Measurements from ENCODE around the gene DCAF6. TPM values are rescaled to one million over a fixed set of nuclear protein-coding genes. Genes with fewer than 3 reads are reported as not detected.

DCAF6 gene
- total RNA-seq, 1 donor from 2014 or later = 32.9 TPM

- ATAC-seq (ENCODE audit: low read depth) (no peak), DNase-seq (no peak)
- Mint-ChIP-seq H3K9me3 (no peaks in the 10 kb centered on the region), H3K27ac (no peak overlapping the region), H3K27me3 (no peaks in the 10 kb centered on the region), H3K4me1 (no peaks in the 10 kb centered on the region), H3K36me3 (ENCODE audit: low read depth) (no peaks in the 10 kb centered on the region), H3K4me3 (no peak overlapping the region)
- intact Hi-C loops (cut with micrococcal nuclease) = no loop called here
- TF ChIP-seq CTCF (IDR thresholded peaks at IDR 0.05) = no peak
- CTCF ChIA-PET = no interaction called here
- POLR2A ChIA-PET = no interaction called here
Measured at GRCh38 chr1:168096296-168097165, 160.0 kb downstream of the DCAF6 start.

GRCh38 chr1:168097921-168098528 is 161.5 kb downstream of the DCAF6 start:
- TF ChIP-seq CTCF (IDR thresholded peaks at IDR 0.05) = no peak
- intact Hi-C loops (cut with micrococcal nuclease) = no loop called here
- ChIA-PET CTCF (no interaction called here), POLR2A (no interaction called here)
- H3K27ac Mint-ChIP-seq = no peak overlapping the region
- H3K36me3 Mint-ChIP-seq (ENCODE audit: low read depth) = no peaks in the 10 kb centered on the region
- no peaks in the 10 kb centered on the region for H3K4me1 Mint-ChIP-seq
- H3K4me3 Mint-ChIP-seq = no peak overlapping the region
- no peaks in the 10 kb centered on the region for H3K9me3 Mint-ChIP-seq
- DNase-seq (no peak), ATAC-seq (ENCODE audit: low read depth) (no peak)
- no peaks in the 10 kb centered on the region for H3K27me3 Mint-ChIP-seq

GRCh38 chr1:168098534-168099320 is 162.2 kb downstream of the DCAF6 start:
- ATAC-seq (ENCODE audit: low read depth) (no peak), DNase-seq (no peak)
- no peaks in the 10 kb centered on the region for H3K36me3 Mint-ChIP-seq (ENCODE audit: low read depth)
- no peak for TF ChIP-seq CTCF (IDR thresholded peaks at IDR 0.05)
- ChIA-PET POLR2A (no interaction called here), CTCF (interaction anchor here (4.9 kb wide), 1 partner anchor 16 kb away, joined by 13 read pairs; no protein-coding TSS in a partner anchor)
- no peak overlapping the region for H3K27ac Mint-ChIP-seq
- no peak overlapping the region for H3K4me3 Mint-ChIP-seq
- intact Hi-C loops (cut with micrococcal nuclease) = no loop called here
- H3K4me1 Mint-ChIP-seq = no peaks in the 10 kb centered on the region
- H3K27me3 Mint-ChIP-seq = peaks cover 5% of the 10 kb centered on the region
- H3K9me3 Mint-ChIP-seq = no peaks in the 10 kb centered on the region

GRCh38 chr1:168099337-168099801 is 162.9 kb downstream of the DCAF6 start:
- ATAC-seq (ENCODE audit: low read depth) (no peak), DNase-seq (no peak)
- no peak for TF ChIP-seq CTCF (IDR thresholded peaks at IDR 0.05)
- Mint-ChIP-seq H3K4me3 (no peak overlapping the region), H3K4me1 (no peaks in the 10 kb centered on the region), H3K36me3 (ENCODE audit: low read depth) (no peaks in the 10 kb centered on the region), H3K9me3 (no peaks in the 10 kb centered on the region), H3K27ac (no peak overlapping the region), H3K27me3 (peaks cover 7% of the 10 kb centered on the region)
- CTCF ChIA-PET = interaction anchor here (4.9 kb wide), 1 partner anchor 17 kb away, joined by 13 read pairs; no protein-coding TSS in a partner anchor
- intact Hi-C loops (cut with micrococcal nuclease) = no loop called here
- POLR2A ChIA-PET = no interaction called here

All from activated B cell treated with CpG ODN at 0.5 μM for 24 hours (primary cell).